GM12872 (cell line): ENCODE data around the gene CYP24A1.

Experiments
- CTCF ChIP-seq: IDR thresholded peaks from 3 replicates; pipeline ENCODE4 v1.5.1; 2011; ENCODE audit warnings: low read depth, mild to moderate bottlenecking, low read length, moderate library complexity; ENCODE audit not compliant: insufficient read depth

CYP24A1 gene

GRCh38 chr20:54110041-54110440 lies 63.7 kb downstream of the CYP24A1 start:
- TF ChIP-seq CTCF, result no peak

- TF ChIP-seq CTCF, result no peak
These were observed 65.0 kb downstream of the CYP24A1 start for GRCh38 chr20:54108817-54109216.

GRCh38 chr20:54108326-54108642 lies 65.5 kb downstream of the CYP24A1 start:
- TF ChIP-seq CTCF, result no peak

- TF ChIP-seq CTCF, result no peak
These were observed 66.0 kb downstream of the CYP24A1 start for GRCh38 chr20:54107600-54108325.

GRCh38 chr20:54107181-54107580 lies 66.6 kb downstream of the CYP24A1 start:
- no peak for TF ChIP-seq CTCF

- no peak for TF ChIP-seq CTCF
These were observed 67.6 kb downstream of the CYP24A1 start for GRCh38 chr20:54106162-54106561.

- no peak for TF ChIP-seq CTCF
These were observed 68.1 kb downstream of the CYP24A1 start for GRCh38 chr20:54105653-54106052.

GRCh38 chr20:54104781-54105180 lies 69.0 kb downstream of the CYP24A1 start:
- TF ChIP-seq CTCF, result no peak
